ES-I3 (cell line): ENCODE measurements around the gene ASB13.

Experiments used
- H3K36me3 ChIP-seq: 2 replicates; pipeline ENCODE4 v1.6.1; 2013; ENCODE audit warnings: mild to moderate bottlenecking, low read length, control low read depth, moderate library complexity; ENCODE audit not compliant: insufficient read depth
- H3K4me1 ChIP-seq: 2 replicates; pipeline ENCODE4 v1.6.1; 2013; ENCODE audit warnings: mild to moderate bottlenecking, control low read depth, low read length; ENCODE audit not compliant: insufficient read depth
- H3K9ac ChIP-seq: 2 replicates; pipeline ENCODE4 v1.6.1; 2013; ENCODE audit warnings: low read depth, mild to moderate bottlenecking, low read length, moderate library complexity
- H3K9me3 ChIP-seq: 2 replicates; pipeline ENCODE4 v1.6.1; 2013; ENCODE audit warnings: mild to moderate bottlenecking, low read length, moderate library complexity; ENCODE audit not compliant: control insufficient read depth, insufficient read depth

ASB13 gene

GRCh38 chr10:5662708-5663579 is 3.5 kb downstream of the ASB13 start:
- H3K36me3 ChIP-seq = no peaks in the 10 kb centered on the region
- H3K4me1 ChIP-seq = peaks cover 23% of the 10 kb centered on the region
- no peak overlapping the region for H3K9ac ChIP-seq
- no peaks in the 10 kb centered on the region for H3K9me3 ChIP-seq

- Histone ChIP-seq H3K9ac (no peak overlapping the region), H3K36me3 (no peaks in the 10 kb centered on the region), H3K4me1 (peaks cover 23% of the 10 kb centered on the region), H3K9me3 (no peaks in the 10 kb centered on the region)
These were observed 5.4 kb downstream of the ASB13 start for GRCh38 chr10:5661043-5661442.

GRCh38 chr10:5659702-5660528 is 6.5 kb downstream of the ASB13 start:
- H3K9ac ChIP-seq = no peak overlapping the region
- peaks cover 18% of the 10 kb centered on the region for H3K4me1 ChIP-seq
- no peaks in the 10 kb centered on the region for H3K36me3 ChIP-seq
- no peaks in the 10 kb centered on the region for H3K9me3 ChIP-seq

- Histone ChIP-seq H3K4me1 (peaks cover 13% of the 10 kb centered on the region), H3K9me3 (no peaks in the 10 kb centered on the region), H3K36me3 (no peaks in the 10 kb centered on the region), H3K9ac (peak overlapping the region; percentile 22; the same call in 1 of the 2 replicates)
These were observed 7.3 kb downstream of the ASB13 start for GRCh38 chr10:5658871-5659618.

GRCh38 chr10:5656737-5657579 is 9.4 kb downstream of the ASB13 start:
- Histone ChIP-seq H3K9ac (no peak overlapping the region), H3K36me3 (no peaks in the 10 kb centered on the region), H3K4me1 (peaks cover 13% of the 10 kb centered on the region), H3K9me3 (no peaks in the 10 kb centered on the region)

- H3K4me1 ChIP-seq = peaks cover 9% of the 10 kb centered on the region
- H3K36me3 ChIP-seq = no peaks in the 10 kb centered on the region; the same call in 1 of the 2 replicates
- no peak overlapping the region for H3K9ac ChIP-seq
- no peaks in the 10 kb centered on the region for H3K9me3 ChIP-seq
These were observed 11.3 kb downstream of the ASB13 start for GRCh38 chr10:5655121-5655520.

GRCh38 chr10:5654218-5654755 is 12.1 kb downstream of the ASB13 start:
- Histone ChIP-seq H3K9ac (no peak overlapping the region), H3K4me1 (peaks cover 1% of the 10 kb centered on the region; the same call in 1 of the 2 replicates), H3K36me3 (no peaks in the 10 kb centered on the region; the same call in 1 of the 2 replicates), H3K9me3 (no peaks in the 10 kb centered on the region)

GRCh38 chr10:5652746-5653145 is 13.6 kb downstream of the ASB13 start:
- no peaks in the 10 kb centered on the region for H3K9me3 ChIP-seq
- no peaks in the 10 kb centered on the region; the same call in 1 of the 2 replicates for H3K4me1 ChIP-seq
- no peak overlapping the region for H3K9ac ChIP-seq
- no peaks in the 10 kb centered on the region; the same call in 1 of the 2 replicates for H3K36me3 ChIP-seq

GRCh38 chr10:5651388-5651764 is 15.0 kb downstream of the ASB13 start:
- no peaks in the 10 kb centered on the region for H3K9me3 ChIP-seq
- no peaks in the 10 kb centered on the region; the same call in 1 of the 2 replicates for H3K36me3 ChIP-seq
- no peaks in the 10 kb centered on the region; the same call in 1 of the 2 replicates for H3K4me1 ChIP-seq
- no peak overlapping the region for H3K9ac ChIP-seq

GRCh38 chr10:5650664-5651387 is 15.6 kb downstream of the ASB13 start:
- H3K4me1 ChIP-seq = no peaks in the 10 kb centered on the region; the same call in 1 of the 2 replicates
- H3K36me3 ChIP-seq = no peaks in the 10 kb centered on the region; the same call in 1 of the 2 replicates
- no peak overlapping the region for H3K9ac ChIP-seq
- no peaks in the 10 kb centered on the region for H3K9me3 ChIP-seq

GRCh38 chr10:5649746-5650145 is 16.6 kb downstream of the ASB13 start:
- H3K4me1 ChIP-seq = no peaks in the 10 kb centered on the region; the same call in 1 of the 2 replicates
- H3K9me3 ChIP-seq = no peaks in the 10 kb centered on the region
- no peaks in the 10 kb centered on the region; the same call in 1 of the 2 replicates for H3K36me3 ChIP-seq
- no peak overlapping the region for H3K9ac ChIP-seq

- Histone ChIP-seq H3K9ac (no peak overlapping the region), H3K36me3 (peaks cover 3% of the 10 kb centered on the region; the same call in 1 of the 2 replicates), H3K4me1 (no peaks in the 10 kb centered on the region), H3K9me3 (no peaks in the 10 kb centered on the region)
These were observed 17.6 kb downstream of the ASB13 start for GRCh38 chr10:5648494-5649457.
